ENCODE measurements around the gene POLR2E. TPM values are rescaled to one million over a fixed set of nuclear protein-coding genes. Genes with fewer than 3 reads are reported as not detected.

Gene POLR2E
- total RNA-seq, 1 donor from 2014 or later, result 173 TPM

DNA sequence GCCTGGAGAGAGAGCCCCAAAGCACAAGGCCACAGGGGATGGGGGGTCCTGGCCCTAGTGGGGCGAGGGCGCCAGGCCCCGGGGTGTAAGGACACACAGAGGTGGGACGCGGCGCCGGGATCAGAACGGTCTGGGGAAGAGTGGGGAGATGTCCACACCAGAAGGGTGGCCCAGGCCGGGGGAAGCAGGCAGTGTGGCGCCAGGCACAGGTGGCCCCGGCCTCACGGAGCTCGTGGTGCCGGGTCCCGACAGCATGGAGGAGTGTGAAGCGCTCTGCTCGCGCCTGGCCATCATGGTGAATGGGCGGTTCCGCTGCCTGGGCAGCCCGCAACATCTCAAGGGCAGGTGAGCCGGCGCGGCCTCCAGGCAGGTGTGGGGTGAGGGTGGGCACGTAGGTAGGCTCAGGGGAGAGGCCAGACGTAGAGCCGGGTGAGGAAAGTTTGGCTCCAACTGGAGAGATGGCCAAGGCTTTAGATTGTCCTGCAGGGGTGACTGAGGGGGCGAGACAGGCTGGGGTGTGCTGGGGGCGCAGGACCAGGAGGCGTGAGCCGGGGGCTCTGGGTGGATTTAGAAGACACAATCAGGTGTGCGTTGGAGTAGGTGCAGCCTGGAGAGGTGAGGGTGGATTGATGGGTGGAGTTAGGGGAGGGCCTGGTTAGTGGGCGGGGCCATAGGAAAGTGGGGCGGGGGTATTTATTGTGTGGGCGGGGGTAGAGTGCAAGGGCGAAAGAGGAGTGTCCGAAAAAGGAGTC, 31.1 kb downstream of the POLR2E start:
- CTCF ChIA-PET, result interaction anchor here (1.0 to 2.7 kb wide), 13 partner anchors 11 to 180 kb away, joined by 3 to 13 read pairs (median 4); partner anchors contain the start of genes ABCA7 and CNN2
- Mint-ChIP-seq H3K9me3 (no peaks in the 10 kb centered on the region), H3K27me3 (no peaks in the 10 kb centered on the region), H3K4me1 (peaks cover 31% of the 10 kb centered on the region), H3K36me3 (ENCODE audit: low read depth) (peaks cover 18% of the 10 kb centered on the region), H3K27ac (no peak overlapping the region), H3K4me3 (peak overlapping the region; percentile 15)
- ATAC-seq (ENCODE audit: low read depth), result no peak
- POLR2A ChIA-PET, result interaction anchor here (0.6 to 5.3 kb wide), 12 partner anchors 13 to 794 kb away, joined by 3 to 140 read pairs (median 8); partner anchors contain the start of genes ABCA7, CNN2, GPX4 and RNU6-2
- intact Hi-C loops (cut with micrococcal nuclease), result no loop called here
- no peak for DNase-seq
- TF ChIP-seq, protein P1, sequence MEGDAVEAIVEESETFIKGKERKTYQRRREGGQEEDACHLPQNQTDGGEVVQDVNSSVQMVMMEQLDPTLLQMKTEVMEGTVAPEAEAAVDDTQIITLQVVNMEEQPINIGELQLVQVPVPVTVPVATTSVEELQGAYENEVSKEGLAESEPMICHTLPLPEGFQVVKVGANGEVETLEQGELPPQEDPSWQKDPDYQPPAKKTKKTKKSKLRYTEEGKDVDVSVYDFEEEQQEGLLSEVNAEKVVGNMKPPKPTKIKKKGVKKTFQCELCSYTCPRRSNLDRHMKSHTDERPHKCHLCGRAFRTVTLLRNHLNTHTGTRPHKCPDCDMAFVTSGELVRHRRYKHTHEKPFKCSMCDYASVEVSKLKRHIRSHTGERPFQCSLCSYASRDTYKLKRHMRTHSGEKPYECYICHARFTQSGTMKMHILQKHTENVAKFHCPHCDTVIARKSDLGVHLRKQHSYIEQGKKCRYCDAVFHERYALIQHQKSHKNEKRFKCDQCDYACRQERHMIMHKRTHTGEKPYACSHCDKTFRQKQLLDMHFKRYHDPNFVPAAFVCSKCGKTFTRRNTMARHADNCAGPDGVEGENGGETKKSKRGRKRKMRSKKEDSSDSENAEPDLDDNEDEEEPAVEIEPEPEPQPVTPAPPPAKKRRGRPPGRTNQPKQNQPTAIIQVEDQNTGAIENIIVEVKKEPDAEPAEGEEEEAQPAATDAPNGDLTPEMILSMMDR (IDR thresholded peaks at IDR 0.05), result no peak

DNA sequence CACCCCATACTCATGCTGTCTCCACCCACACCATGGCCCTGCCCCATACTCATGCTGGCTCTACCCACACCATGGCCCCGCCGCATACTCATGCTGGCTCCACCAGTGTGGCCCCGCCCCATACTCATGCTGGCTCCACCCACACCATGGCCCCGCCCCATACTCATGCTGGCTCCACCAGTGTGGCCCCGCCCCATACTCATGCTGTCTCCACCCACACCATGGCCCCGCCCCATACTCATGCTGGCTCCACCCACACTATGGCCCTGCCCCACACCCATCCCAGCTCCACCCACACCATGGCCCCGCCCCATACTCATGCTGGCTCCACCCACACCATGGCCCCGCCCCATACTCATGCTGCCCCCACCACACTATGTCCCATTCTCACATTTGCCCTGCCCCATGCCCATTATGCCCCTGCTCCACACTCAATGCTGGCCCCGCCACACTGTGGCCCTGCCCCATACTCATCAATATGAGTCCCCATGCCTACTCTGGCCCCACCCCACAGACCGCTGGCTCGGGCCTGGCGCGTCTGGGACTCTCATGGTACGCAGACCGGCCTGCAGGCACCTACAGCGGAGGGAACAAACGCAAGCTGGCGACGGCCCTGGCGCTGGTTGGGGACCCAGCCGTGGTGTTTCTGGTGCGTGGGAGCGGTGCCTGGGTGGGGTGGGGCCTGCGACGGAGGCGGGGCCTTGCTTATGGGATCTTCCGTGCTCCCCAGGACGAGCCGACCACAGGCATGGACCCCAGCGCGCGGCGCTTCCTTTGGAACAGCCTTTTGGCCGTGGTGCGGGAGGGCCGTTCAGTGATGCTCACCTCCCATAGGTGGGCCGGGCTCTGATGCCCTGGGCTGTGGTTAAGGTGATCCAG, 31.9 kb downstream of the POLR2E start:
- no peak for DNase-seq

DNA sequence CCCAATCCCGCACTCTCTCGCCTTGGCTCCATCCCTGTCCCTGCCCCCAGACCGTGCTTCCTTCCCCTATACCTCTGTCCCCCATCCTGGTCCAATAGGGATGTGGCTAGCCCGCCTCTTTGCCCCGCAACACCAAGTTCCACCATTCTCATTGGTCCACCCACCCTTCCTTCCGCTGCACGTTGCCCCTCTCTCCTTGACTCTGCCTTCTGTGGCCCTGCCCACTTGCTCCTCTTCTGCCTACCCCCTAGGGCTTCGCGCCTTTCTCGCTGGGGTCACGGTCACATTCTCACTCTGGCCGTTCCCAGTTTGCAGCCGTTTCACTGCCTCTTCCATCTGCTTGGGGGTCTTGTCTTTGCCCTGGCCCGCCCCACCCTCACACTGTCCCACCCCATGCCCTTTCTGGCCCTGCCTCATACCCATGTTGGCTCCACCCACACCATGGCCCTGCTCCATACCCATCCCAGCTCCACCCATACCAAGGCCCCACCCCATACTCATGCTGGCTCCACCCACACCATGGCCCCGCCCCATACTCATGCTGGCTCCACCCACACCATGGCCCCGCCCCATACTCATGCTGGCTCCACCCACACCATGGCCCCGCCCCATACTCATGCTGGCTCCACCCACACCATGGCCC, 32.7 kb downstream of the POLR2E start:
- no peak for DNase-seq
- TF ChIP-seq, protein P1 (IDR thresholded peaks at IDR 0.05), result no peak
- peaks cover 37% of the 10 kb centered on the region for H3K4me1 Mint-ChIP-seq
- H3K4me3 Mint-ChIP-seq, result no peak overlapping the region
- no peaks in the 10 kb centered on the region for H3K27me3 Mint-ChIP-seq
- CTCF ChIA-PET, result interaction anchor here (1.0 kb wide), 1 partner anchor 51 kb away, joined by 3 read pairs; no protein-coding TSS in a partner anchor
- no peak overlapping the region for H3K27ac Mint-ChIP-seq
- peak; percentile 12 for ATAC-seq (ENCODE audit: low read depth)
- peaks cover 19% of the 10 kb centered on the region for H3K36me3 Mint-ChIP-seq (ENCODE audit: low read depth)
- H3K9me3 Mint-ChIP-seq, result no peaks in the 10 kb centered on the region
- POLR2A ChIA-PET, result interaction anchor here (0.5 to 1.2 kb wide), 2 partner anchors 14 to 23 kb away, joined by 3 to 5 read pairs; partner anchors contain the start of gene ABCA7
- intact Hi-C loops (cut with micrococcal nuclease), result no loop called here

More for the DNA sequence above, 31.9 kb downstream of the POLR2E start:
- H3K4me3 Mint-ChIP-seq, result no peak overlapping the region
- H3K4me1 Mint-ChIP-seq, result peaks cover 29% of the 10 kb centered on the region
- intact Hi-C loops (cut with micrococcal nuclease), result no loop called here
- peaks cover 15% of the 10 kb centered on the region for H3K36me3 Mint-ChIP-seq (ENCODE audit: low read depth)
- H3K27ac Mint-ChIP-seq, result no peak overlapping the region
- H3K9me3 Mint-ChIP-seq, result no peaks in the 10 kb centered on the region
- ATAC-seq (ENCODE audit: low read depth), result no peak
- TF ChIP-seq, protein P1 (IDR thresholded peaks at IDR 0.05), result no peak
- ChIA-PET POLR2A (no interaction called here), CTCF (no interaction called here)
- no peaks in the 10 kb centered on the region for H3K27me3 Mint-ChIP-seq

DNA sequence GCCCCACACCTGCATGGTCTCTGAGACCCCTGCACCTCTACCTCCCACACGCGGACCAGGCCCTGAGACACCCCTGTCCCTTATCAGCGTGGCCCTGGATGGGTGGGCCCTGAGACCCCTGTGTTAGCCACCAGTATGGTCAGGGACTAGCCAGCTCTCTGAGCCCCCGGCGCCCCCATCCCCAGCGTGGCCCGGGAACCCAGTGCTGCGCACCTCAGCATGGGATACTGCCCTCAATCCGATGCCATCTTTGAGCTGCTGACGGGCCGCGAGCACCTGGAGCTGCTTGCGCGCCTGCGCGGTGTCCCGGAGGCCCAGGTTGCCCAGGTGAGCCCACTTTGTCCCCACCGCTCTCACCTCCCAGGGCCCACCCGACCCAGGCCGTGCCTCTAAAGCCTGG, 33.2 kb downstream of the POLR2E start:
- TF ChIP-seq, protein P1 (IDR thresholded peaks at IDR 0.05), result no peak
- Mint-ChIP-seq H3K9me3 (no peaks in the 10 kb centered on the region), H3K36me3 (ENCODE audit: low read depth) (peaks cover 24% of the 10 kb centered on the region), H3K27me3 (no peaks in the 10 kb centered on the region), H3K4me3 (no peak overlapping the region), H3K27ac (no peak overlapping the region), H3K4me1 (peaks cover 42% of the 10 kb centered on the region)
- intact Hi-C loops (cut with micrococcal nuclease), result no loop called here
- ChIA-PET POLR2A (interaction anchor here (0.5 to 1.2 kb wide), 2 partner anchors 14 to 22 kb away, joined by 3 to 5 read pairs; partner anchors contain the start of gene ABCA7), CTCF (interaction anchor here (1.0 kb wide), 1 partner anchor 51 kb away, joined by 3 read pairs; no protein-coding TSS in a partner anchor)
- DNase-seq (no peak), ATAC-seq (ENCODE audit: low read depth) (no peak)
